NCI-H2171 (cell line): ENCODE data around the gene ARHGAP1.

Source experiments
- DNase-seq: peaks from one replicate; lab custom pipeline; 2025; lab: John Stamatoyannopoulos, UW

The ARHGAP1 gene

GRCh38 chr11:46700241-46701077, at the start of gene ARHGAP1, which contains the start of gene ZNF408:
Gene ARHGAP1, minus strand, starts transcription at chr11:46700619. Its CDS starts 4,512 bp downstream, at chr11:46696107.
Gene ZNF408, plus strand, starts transcription at chr11:46701031. Its CDS starts 17 bp downstream, at chr11:46701048.
- peak; percentile 99 for DNase-seq

- no peak for DNase-seq
Measured at GRCh38 chr11:46747150-46747549, 46.7 kb upstream of the ARHGAP1 start.

- DNase-seq = no peak
Measured at GRCh38 chr11:46745995-46746394, 45.6 kb upstream of the ARHGAP1 start.

- DNase-seq = no peak
Measured at GRCh38 chr11:46745328-46745727, 44.9 kb upstream of the ARHGAP1 start.

GRCh38 chr11:46743693-46744339, 43.4 kb upstream of the ARHGAP1 start:
- no peak for DNase-seq

GRCh38 chr11:46743043-46743442, 42.6 kb upstream of the ARHGAP1 start:
- DNase-seq = no peak

GRCh38 chr11:46741600-46742484, 41.4 kb upstream of the ARHGAP1 start:
- no peak for DNase-seq

- DNase-seq = no peak
Measured at GRCh38 chr11:46738887-46739286, 38.5 kb upstream of the ARHGAP1 start.

GRCh38 chr11:46737699-46738098, 37.3 kb upstream of the ARHGAP1 start:
- DNase-seq = no peak

- DNase-seq = no peak
Measured at GRCh38 chr11:46736615-46737014, 36.2 kb upstream of the ARHGAP1 start.

GRCh38 chr11:46736146-46736545, 35.7 kb upstream of the ARHGAP1 start:
- DNase-seq = no peak

GRCh38 chr11:46733234-46733633, 32.8 kb upstream of the ARHGAP1 start:
- DNase-seq = no peak

- DNase-seq = no peak
Measured at GRCh38 chr11:46731545-46731944, 31.1 kb upstream of the ARHGAP1 start.

- DNase-seq = no peak
Measured at GRCh38 chr11:46729110-46730027, 28.9 kb upstream of the ARHGAP1 start.

- DNase-seq = no peak
Measured at GRCh38 chr11:46728659-46729040, 28.2 kb upstream of the ARHGAP1 start.

- DNase-seq = no peak
Measured at GRCh38 chr11:46727952-46728658, 27.7 kb upstream of the ARHGAP1 start.

- DNase-seq = no peak
Measured at GRCh38 chr11:46726206-46726862, 25.9 kb upstream of the ARHGAP1 start.

- no peak for DNase-seq
Measured at GRCh38 chr11:46725338-46726205, 25.2 kb upstream of the ARHGAP1 start.

- no peak for DNase-seq
Measured at GRCh38 chr11:46724088-46724487, 23.7 kb upstream of the ARHGAP1 start.
